Tibial nerve (tissue), 4 donors: Measurements from ENCODE around the gene CAMKK1.
A peak's percentile ranks its signal among the peaks of the same experiment; 100 is the strongest.

Experiments used
- CTCF ChIP-seq, 5 experiments: fragments of 200-600 bp in 3 of 5; fragments of 450-650 bp in 2 of 5; sonication (generic) in 3 of 5; IDR thresholded peaks; one replicate each; pipeline ENCODE4 v1.5.1; 2016 to 2019; ENCODE audit warnings: antibody characterized with exemption in 5 of 5, mild to moderate bottlenecking in 3 of 5, moderate library complexity in 2 of 5
- EP300 ChIP-seq, 2 donors: sonication (generic); formaldehyde crosslinking; IDR thresholded peaks; one replicate each; pipeline ENCODE4 v1.6.1; 2017; ENCODE audit warnings: antibody characterized with exemption in 2 of 2, mild to moderate bottlenecking in 1 of 2
- POLR2A ChIP-seq, 2 donors: fragments of 450-650 bp; IDR thresholded peaks; one replicate each; pipeline ENCODE4 v1.6.1; 2017; ENCODE audit warnings: antibody characterized with exemption in 2 of 2, mild to moderate bottlenecking in 2 of 2, moderate library complexity in 2 of 2

- TF ChIP-seq CTCF (IDR thresholded peaks at IDR 0.05) (peak; percentile 93 to 97 (median 94)), POLR2A (IDR thresholded peaks at IDR 0.05) (no peak), EP300 (IDR thresholded peaks at IDR 0.05) (no peak)
These were observed 20.9 kb upstream of the CAMKK1 start for GRCh38 chr17:3913531-3914311.
